CD4-positive, alpha-beta T cell (primary cell): ENCODE data around the gene GTF2H3. TPM values are rescaled to one million over a fixed set of nuclear protein-coding genes. Genes with fewer than 3 reads are reported as not detected.

Experiments
- ATAC-seq: fragments of 200-7000 bp; cut with Tn5 transposase; one replicate; pipeline ENCODE4 v1.10.0; 2022; ENCODE audit warnings: mild to moderate bottlenecking; ENCODE audit not compliant: poor library complexity
- CTCF ChIA-PET: fragments of 350-600 bp; sonication (Branson Sonifier 250); formaldehyde crosslinking; loops from one replicate; lab custom pipeline; 2021; ENCODE audit warnings: antibody characterized with exemption, inconsistent platforms; lab: Charles Lee
- POLR2A ChIA-PET: fragments of 350-600 bp; sonication (Branson Sonifier 250); formaldehyde crosslinking; loops from one replicate; lab custom pipeline; 2021; ENCODE audit warnings: antibody characterized with exemption, inconsistent platforms; lab: Charles Lee
- DNase-seq, 14 experiments: peaks; one replicate each; pipeline ENCODE4 v3.0.0-alpha.2; 2013 to 2020; ENCODE audit warnings: mixed read lengths in 2 of 14
- H3K27ac ChIP-seq, 2 donors: one replicate each; pipeline versions ENCODE4 v1.5.1 to v1.7.0; 2013; ENCODE audit warnings: low read length in 2 of 2, low read depth in 1 of 2, mild to moderate bottlenecking in 1 of 2
- H3K27me3 ChIP-seq, 2 experiments: 1 replicate in 1 of 2; 2 replicates in 1 of 2; pipeline versions ENCODE4 v1.6.1 to v1.7.0; 2013; ENCODE audit warnings: low read length in 2 of 2, control low read depth in 1 of 2, mild to moderate bottlenecking in 1 of 2, moderate library complexity in 1 of 2; ENCODE audit not compliant: insufficient read depth in 2 of 2, control insufficient read depth in 1 of 2
- H3K36me3 ChIP-seq: one replicate; pipeline ENCODE4 v1.6.1; 2013; ENCODE audit warnings: low read length, control low read depth; ENCODE audit not compliant: insufficient read depth
- H3K4me1 ChIP-seq: one replicate; pipeline ENCODE4 v1.6.1; 2013; ENCODE audit warnings: low read length, control low read depth; ENCODE audit not compliant: insufficient read depth
- H3K4me3 ChIP-seq: one replicate; pipeline ENCODE4 v1.5.1; 2013; ENCODE audit warnings: mild to moderate bottlenecking, low read length, moderate library complexity
- H3K9me3 ChIP-seq, 2 experiments: 1 replicate in 1 of 2; 2 replicates in 1 of 2; pipeline versions ENCODE4 v1.6.1 to v1.7.0; 2013; ENCODE audit warnings: low read length in 2 of 2, mild to moderate bottlenecking in 2 of 2, control low read depth in 1 of 2, moderate library complexity in 1 of 2; ENCODE audit not compliant: control insufficient read depth in 1 of 2, insufficient read depth in 1 of 2
- H3K27ac Mint-ChIP-seq: one replicate; pipeline ENCODE4 v1.8.0; 2020; ENCODE audit warnings: mixed read lengths
- H3K27me3 Mint-ChIP-seq: one replicate; pipeline ENCODE4 v1.8.0; 2021; ENCODE audit warnings: mixed read lengths
- H3K36me3 Mint-ChIP-seq: one replicate; pipeline ENCODE4 v1.8.0; 2021; ENCODE audit warnings: low read depth, mixed read lengths
- H3K4me1 Mint-ChIP-seq: one replicate; pipeline ENCODE4 v1.8.0; 2021; ENCODE audit warnings: low read depth, mixed read lengths
- H3K4me3 Mint-ChIP-seq: one replicate; pipeline ENCODE4 v1.8.0; 2020; ENCODE audit warnings: mild to moderate bottlenecking, mixed read lengths
- H3K9me3 Mint-ChIP-seq: one replicate; pipeline ENCODE4 v1.8.0; 2020; ENCODE audit warnings: mixed read lengths
- CTCF ChIP-seq: fragments of 200-600 bp; IDR thresholded peaks from one replicate; pipeline ENCODE4 v1.8.0; 2022; ENCODE audit warnings: antibody characterized with exemption, mild to moderate bottlenecking
- intact Hi-C, 2 experiments: fragments of 100-400 bp; cut with DNase I in 1 of 2; cut with micrococcal nuclease in 1 of 2; formaldehyde crosslinking; loops; one replicate each; pipeline versions ENCODE4 v1.15.1 to v1.9.0; 2023 to 2025; cut with DNase I, micrococcal nuclease
- total RNA-seq, 174 experiments: library from RNA in 2 of 174; stranded (reverse) in 2 of 174; gene quantifications; one replicate each; pipeline ENCODE4 v1.2.3 and lab custom pipeline; 2021 to 2026

The GTF2H3 gene
- total RNA-seq, 2 experiments from 2014 or later = 12.3 to 12.9 TPM

- no peak overlapping the region for H3K4me3 Mint-ChIP-seq
- H3K27me3 ChIP-seq = no peaks in the 10 kb centered on the region
- peaks cover 93% of the 10 kb centered on the region for H3K36me3 Mint-ChIP-seq
- no peaks in the 10 kb centered on the region for H3K9me3 ChIP-seq
- no peak for ATAC-seq
- no peak overlapping the region for H3K27ac Mint-ChIP-seq
- no peaks in the 10 kb centered on the region for H3K9me3 Mint-ChIP-seq
- H3K4me1 Mint-ChIP-seq = no peaks in the 10 kb centered on the region
- no peak overlapping the region for H3K27ac ChIP-seq
- H3K27me3 Mint-ChIP-seq = no peaks in the 10 kb centered on the region
- no peak overlapping the region for H3K4me3 ChIP-seq
- no peak for DNase-seq
- no peak for TF ChIP-seq CTCF
- H3K36me3 ChIP-seq = peaks cover 86% of the 10 kb centered on the region
- CTCF ChIA-PET = no interaction called here
- POLR2A ChIA-PET = no interaction called here
- H3K4me1 ChIP-seq = no peaks in the 10 kb centered on the region
- intact Hi-C loops = loop anchor here in 1 of 2 experiments (10.0 kb wide), 1 partner anchor 572 kb away; no protein-coding TSS in a partner anchor
Observed at GRCh38 chr12:123617144-123617543, 16.5 kb upstream of the GTF2H3 start.

- POLR2A ChIA-PET = no interaction called here
- H3K4me3 Mint-ChIP-seq = no peak overlapping the region
Observed at GRCh38 chr12:123617580-123617979, 16.0 kb upstream of the GTF2H3 start.

GRCh38 chr12:123621101-123621500 is 12.5 kb upstream of the GTF2H3 start:
- Histone ChIP-seq H3K27me3 (no peaks in the 10 kb centered on the region), H3K4me1 (no peaks in the 10 kb centered on the region), H3K9me3 (no peaks in the 10 kb centered on the region), H3K4me3 (no peak overlapping the region), H3K27ac (no peak overlapping the region), H3K36me3 (peaks cover 83% of the 10 kb centered on the region)
- Mint-ChIP-seq H3K4me1 (no peaks in the 10 kb centered on the region), H3K4me3 (no peak overlapping the region), H3K9me3 (no peaks in the 10 kb centered on the region), H3K27ac (no peak overlapping the region), H3K36me3 (peaks cover 83% of the 10 kb centered on the region), H3K27me3 (no peaks in the 10 kb centered on the region)
- ChIA-PET CTCF (no interaction called here), POLR2A (interaction anchor here (1.8 kb wide), 1 partner anchor 19 kb away, joined by 5 read pairs; the partner anchor contains the start of gene DDX55)
- DNase-seq = no peak
- TF ChIP-seq CTCF = no peak
- intact Hi-C loops = no loop called here
- ATAC-seq = no peak

More at GRCh38 chr12:123617580-123617979, 16.0 kb upstream of the GTF2H3 start:
- DNase-seq = no peak
- no peak for ATAC-seq
- Histone ChIP-seq H3K4me1 (no peaks in the 10 kb centered on the region), H3K9me3 (no peaks in the 10 kb centered on the region), H3K27me3 (no peaks in the 10 kb centered on the region), H3K27ac (no peak overlapping the region), H3K4me3 (no peak overlapping the region), H3K36me3 (peaks cover 86% of the 10 kb centered on the region)
- TF ChIP-seq CTCF = no peak
- no peaks in the 10 kb centered on the region for H3K27me3 Mint-ChIP-seq
- no peaks in the 10 kb centered on the region for H3K4me1 Mint-ChIP-seq
- CTCF ChIA-PET = no interaction called here
- no peak overlapping the region for H3K27ac Mint-ChIP-seq
- peaks cover 93% of the 10 kb centered on the region for H3K36me3 Mint-ChIP-seq
- intact Hi-C loops = loop anchor here in 1 of 2 experiments (10.0 kb wide), 1 partner anchor 573 kb away; no protein-coding TSS in a partner anchor
- H3K9me3 Mint-ChIP-seq = no peaks in the 10 kb centered on the region
